NCI-H774 (cell line): ENCODE results near the gene FGFR2.

Experiments
- DNase-seq: peaks from one replicate; lab custom pipeline; 2025; lab: John Stamatoyannopoulos, UW

Gene FGFR2

GRCh38 chr10:121452581-121452980 lies 145.7 kb downstream of the FGFR2 start:
- DNase-seq: no peak

GRCh38 chr10:121450247-121450646 lies 148.0 kb downstream of the FGFR2 start:
- DNase-seq: no peak

- DNase-seq: no peak
These were observed 148.7 kb downstream of the FGFR2 start for GRCh38 chr10:121449482-121449924.

GRCh38 chr10:121448766-121449421 lies 149.3 kb downstream of the FGFR2 start:
- no peak for DNase-seq

GRCh38 chr10:121444520-121445165 lies 153.6 kb downstream of the FGFR2 start:
- DNase-seq: no peak

GRCh38 chr10:121442086-121442935 lies 155.9 kb downstream of the FGFR2 start:
- no peak for DNase-seq

- no peak for DNase-seq
These were observed 157.8 kb downstream of the FGFR2 start for GRCh38 chr10:121440461-121440860.

GRCh38 chr10:121438333-121438732 lies 159.9 kb downstream of the FGFR2 start:
- no peak for DNase-seq

- DNase-seq: no peak
These were observed 160.6 kb downstream of the FGFR2 start for GRCh38 chr10:121437596-121437995.

- no peak for DNase-seq
These were observed 161.5 kb downstream of the FGFR2 start for GRCh38 chr10:121436630-121437341.

- no peak for DNase-seq
These were observed 162.0 kb downstream of the FGFR2 start for GRCh38 chr10:121436281-121436629.

GRCh38 chr10:121435099-121435875 lies 163.0 kb downstream of the FGFR2 start:
- no peak for DNase-seq

- DNase-seq: no peak
These were observed 164.3 kb downstream of the FGFR2 start for GRCh38 chr10:121433965-121434364.

- DNase-seq: no peak
These were observed 169.4 kb downstream of the FGFR2 start for GRCh38 chr10:121428867-121429266.
